B cell (primary cell): ENCODE results near the gene SLC30A2.

Experiments
- CTCF ChIP-seq: fragments of 200-600 bp; IDR thresholded peaks from one replicate; pipeline ENCODE4 v1.8.0; 2022; ENCODE audit warnings: antibody characterized with exemption, mild to moderate bottlenecking
- EZH2 ChIP-seq: IDR thresholded peaks from 2 replicates; pipeline ENCODE4 v1.6.1; 2012; ENCODE audit warnings: borderline replicate concordance, low read depth, mild to moderate bottlenecking, moderate library complexity, low read length; ENCODE audit not compliant: insufficient read depth, poor library complexity, severe bottlenecking

GRCh38 chr1:26079960-26080814 lies 34.3 kb upstream of the SLC30A2 start:
- TF ChIP-seq CTCF (no peak), EZH2 (no peak)
